Measurements from ENCODE around the gene B4GALNT3.

The B4GALNT3 gene

DNA sequence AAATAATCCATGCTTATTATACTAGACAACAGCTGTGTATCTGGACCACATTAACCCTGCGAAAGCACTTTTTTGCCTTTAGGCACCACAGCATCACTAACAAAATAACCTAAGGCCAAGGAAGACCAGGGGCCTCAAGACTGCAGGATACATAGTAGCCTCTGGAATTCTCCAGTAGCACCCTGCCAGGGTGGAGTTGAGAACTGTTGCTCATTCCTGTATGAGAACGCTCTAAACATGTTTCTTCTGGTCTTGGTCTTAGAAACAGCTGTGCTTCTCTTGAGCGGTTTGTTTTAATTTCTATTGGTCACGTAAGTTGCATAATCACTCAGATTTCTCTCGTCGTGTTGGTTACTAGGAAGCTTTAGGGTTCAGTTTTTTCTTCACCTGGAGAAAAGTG is 7.9 kb downstream of the B4GALNT3 start:
- no peak for DNase-seq (ENCODE audit: low read depth, low spot score)

DNA sequence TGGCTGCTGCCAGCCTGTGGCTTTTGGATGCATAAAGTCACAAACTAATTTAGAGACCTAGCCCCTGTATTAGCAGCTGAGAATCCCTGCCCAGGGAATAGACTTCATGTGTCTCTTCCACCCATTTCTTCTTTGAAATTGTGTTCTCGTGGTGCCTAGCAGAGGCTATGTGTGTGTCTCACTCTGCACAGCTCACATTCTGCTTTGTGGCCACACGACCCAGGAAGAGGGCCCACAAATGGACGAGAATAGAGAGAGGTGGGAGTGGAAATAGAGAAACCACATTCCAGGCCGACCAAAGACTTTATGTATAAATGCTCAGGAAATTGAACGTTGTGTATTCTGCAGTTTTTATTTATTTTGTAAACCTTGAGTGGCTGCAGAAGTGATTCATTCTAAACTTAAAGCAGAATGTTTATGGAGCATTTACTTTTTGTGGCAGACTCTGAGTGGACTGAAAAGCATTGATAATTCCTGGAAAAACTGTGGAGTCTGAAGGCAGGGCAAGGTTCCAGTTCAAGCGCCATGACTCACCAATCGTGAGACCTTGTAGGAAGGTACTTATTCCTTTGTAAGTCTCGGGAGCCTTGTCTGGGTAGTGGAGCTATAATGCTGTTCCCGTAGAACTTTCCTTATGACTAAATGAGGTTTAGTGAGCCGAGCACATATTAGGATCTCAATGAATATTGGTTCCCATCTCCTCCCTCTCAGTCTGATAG is 9.1 kb downstream of the B4GALNT3 start:
- DNase-seq (ENCODE audit: low read depth, low spot score), result no peak

DNA sequence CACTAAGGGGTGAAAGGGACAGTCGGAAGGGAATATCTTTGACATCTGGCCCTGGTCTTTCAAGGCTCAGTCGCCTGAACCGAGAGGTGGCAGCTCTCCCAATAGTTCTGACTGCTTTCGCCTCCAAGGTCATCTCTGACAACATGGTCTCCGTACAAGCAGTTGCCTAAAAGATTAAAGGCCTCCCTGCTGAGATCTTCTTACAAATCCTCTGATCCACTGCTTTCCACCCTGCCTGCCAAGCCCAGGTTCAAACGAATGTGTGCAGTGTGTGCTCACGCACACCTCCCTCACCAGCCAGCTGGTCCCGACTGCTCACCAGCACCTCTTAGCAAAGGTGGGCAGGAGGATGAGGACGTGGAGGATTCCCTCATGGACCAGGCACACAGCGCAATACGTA is 10.4 kb downstream of the B4GALNT3 start:
- DNase-seq (ENCODE audit: low read depth, low spot score), result no peak

DNA sequence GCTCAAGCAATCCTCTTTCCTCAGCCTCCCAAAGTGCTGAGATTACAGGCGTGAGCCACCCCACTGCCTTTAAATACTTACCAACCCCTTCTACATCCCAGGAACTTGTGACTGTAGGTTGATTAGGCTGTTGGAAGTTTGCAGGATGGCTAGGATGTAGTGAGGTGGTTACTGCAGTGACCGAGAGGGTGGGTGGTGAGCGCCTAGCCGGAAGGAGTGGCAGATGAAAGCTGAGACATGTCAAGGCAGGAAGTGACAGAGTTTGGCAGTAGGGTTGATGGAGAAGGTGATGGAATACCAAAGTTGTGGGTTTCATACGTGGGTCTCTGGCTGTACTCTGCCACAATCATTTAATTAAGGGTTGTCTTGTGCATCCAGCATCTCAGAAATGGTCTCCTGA is 13.5 kb downstream of the B4GALNT3 start:
- DNase-seq (ENCODE audit: low read depth, low spot score), result no peak

DNA sequence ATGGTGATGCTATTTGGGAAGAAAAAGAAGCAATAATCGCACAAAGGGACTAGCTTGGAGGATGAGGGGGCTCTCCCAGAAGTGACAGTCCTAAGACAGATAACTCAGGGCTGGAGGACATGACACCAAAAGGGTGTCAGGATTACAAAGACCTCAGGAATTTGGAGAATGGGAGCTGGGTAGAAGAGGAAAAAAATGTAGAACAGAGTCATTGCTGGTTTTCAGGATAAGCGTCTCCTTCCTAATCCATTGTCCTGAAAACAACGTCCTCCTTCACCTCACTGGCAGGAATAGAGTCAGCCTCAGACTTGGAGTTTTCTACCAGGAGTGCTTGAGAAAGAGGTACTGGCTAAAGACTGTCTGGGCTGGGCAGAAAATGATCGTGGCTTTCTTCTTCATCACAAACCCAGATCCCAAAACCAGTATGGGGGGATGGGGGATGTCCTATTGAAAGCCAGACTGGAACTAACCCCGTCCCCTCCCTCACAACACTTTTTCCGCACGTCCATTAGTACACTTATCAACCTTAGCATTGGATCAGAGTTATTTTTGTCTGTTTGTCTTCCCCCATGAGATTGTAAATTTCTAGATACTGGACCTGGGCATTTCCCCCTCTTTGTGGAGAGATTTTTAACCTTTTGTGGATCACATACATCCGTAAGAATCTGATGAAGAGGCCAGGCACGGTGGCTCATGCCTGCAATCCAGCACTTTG is 14.3 kb downstream of the B4GALNT3 start:
- no peak for DNase-seq (ENCODE audit: low read depth, low spot score)

DNA sequence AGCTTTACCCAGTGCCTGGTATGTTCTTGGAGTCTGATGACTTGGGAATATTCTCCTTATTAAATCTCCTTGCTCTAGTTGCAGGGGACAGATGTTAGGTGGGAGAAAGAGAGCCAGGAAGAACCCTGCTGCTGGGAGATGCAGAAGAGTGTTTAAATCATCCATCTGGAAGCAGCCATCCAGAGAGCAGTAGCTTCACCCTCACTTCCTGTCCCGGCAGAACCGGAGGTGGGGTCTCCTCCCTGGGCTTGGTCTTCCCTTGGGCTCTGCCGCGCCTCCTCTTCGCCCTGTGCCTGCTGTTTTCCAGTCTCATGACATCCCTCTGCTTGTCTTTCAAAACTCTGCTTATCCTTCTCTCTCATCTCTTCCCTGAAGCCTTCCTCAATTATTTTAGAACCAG is 15.5 kb downstream of the B4GALNT3 start:
- DNase-seq (ENCODE audit: low read depth, low spot score), result no peak

DNA sequence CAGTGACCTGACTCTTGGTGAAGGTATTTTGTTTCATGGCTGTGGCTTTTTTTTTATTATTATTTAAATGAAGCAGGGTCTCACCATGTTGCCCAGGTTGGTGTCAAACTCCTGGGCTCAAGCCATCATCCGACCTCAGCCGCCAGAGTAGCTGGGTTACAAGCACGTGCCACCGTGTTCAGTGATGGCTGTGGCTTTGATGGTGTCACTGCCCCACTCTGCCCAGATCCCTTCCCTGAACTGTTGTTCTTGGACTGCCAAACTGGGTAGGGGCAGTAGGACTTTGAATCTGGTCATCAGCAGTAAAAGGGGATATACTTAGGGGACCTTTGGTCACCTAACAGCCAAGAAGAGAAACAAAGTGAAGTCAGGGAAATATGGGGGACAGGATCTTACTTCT is 19.4 kb downstream of the B4GALNT3 start:
- DNase-seq (ENCODE audit: low read depth, low spot score), result no peak

DNA sequence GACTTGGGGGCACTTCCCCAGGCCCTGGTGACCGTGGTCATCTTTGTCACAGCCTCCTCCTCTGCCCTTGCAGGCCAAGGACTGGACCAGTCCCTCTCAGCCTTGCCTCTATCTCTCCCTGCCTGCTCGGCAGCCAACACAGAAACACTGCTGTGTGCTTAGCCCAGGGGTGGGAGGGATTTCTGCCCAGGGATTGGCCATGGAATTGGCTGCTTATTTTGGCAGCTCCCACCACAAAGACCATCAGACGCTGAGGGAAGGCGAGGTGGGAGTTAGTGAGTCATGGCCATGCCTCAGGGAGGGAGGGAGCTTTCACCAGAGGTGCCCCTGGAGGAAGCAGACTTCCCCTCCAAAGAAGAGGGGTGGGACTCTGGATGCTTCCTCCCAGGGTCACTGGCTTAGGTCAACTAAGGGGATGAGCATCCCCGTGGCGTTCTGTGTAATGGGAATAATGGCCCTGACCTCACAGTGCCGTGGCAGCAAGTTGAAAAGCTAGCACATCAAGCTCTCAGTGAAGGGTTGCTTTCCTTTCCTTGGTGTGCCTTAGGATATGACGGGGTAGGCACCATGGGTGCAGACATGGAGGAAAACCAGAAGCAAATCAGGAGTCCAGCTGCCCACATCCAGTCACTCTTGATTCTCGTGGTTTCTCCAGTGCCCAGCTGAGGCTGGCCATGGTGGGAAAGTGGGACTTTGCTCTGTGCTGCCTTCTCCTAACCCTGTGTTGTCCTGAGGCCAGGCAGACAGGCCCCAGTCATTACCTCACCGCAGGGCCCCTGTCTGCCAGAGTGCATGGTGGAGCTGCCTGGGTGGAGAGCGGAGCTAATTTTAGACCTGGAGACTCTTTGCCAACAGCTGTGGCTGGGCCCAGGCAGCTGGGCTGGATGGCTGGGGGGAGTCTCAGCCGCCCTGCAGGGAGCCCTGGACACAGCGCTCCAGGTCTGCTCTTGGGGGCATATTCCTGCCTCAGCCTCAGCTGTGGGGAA is 21.4 kb downstream of the B4GALNT3 start:
- peak; percentile 17 for DNase-seq (ENCODE audit: low read depth, low spot score)

DNA sequence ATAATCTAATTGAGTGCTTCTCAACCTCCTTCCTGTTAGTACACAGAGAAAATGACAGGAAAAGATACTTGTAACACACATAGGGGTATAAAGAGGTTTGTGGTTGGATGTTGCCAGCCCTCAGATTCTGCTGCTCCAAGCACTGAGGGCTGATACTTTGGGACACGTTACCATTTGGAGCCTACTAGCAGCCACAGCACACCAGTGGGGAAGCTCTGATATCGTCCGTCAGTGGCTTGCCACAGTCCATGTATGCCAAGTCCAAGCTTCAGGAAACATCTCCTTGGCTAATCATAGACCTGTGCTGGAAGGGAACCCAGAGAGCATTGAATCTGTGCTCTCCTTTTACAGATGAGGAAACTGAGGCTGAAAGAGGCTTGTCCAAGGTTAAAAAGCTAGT is 22.3 kb downstream of the B4GALNT3 start:
- DNase-seq (ENCODE audit: low read depth, low spot score), result no peak

DNA sequence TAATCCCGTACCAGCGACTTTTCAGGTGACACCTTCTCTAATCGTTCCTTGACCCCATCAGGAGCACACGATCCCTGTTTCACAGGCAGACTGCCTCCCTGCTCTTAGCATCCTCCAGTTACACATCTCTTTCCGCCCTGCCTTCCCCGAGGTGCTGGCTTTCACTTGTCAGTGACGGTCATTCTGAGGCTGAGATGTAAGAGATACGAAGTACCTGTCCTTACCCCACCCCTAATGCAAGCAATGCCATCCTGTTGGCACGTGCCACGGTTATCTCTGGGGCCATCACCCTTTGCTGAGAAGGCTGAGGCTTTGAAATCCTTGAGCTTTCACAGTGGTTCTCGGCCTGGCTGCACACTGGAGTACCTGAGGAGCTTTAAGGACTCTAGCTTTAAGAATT is 24.4 kb downstream of the B4GALNT3 start:
- DNase-seq (ENCODE audit: low read depth, low spot score), result no peak

DNA sequence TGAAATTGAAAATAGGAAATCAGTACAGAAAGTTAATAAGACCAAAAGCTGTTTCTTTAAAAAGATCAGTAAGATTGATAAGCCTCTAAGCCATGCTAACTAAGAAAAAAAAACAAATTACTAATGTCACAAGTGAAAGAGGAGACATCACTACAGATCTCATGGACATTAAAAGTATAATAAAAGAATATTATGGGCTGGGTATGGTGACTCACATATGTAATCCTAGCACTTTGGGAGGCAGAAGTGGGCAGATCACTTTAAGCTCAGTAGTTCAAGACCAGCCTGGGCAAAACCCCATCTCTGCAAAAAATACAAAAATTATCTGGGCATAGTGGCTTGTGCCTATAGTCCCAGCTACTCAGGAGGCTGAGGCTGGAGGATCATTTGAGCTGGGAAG is 30.5 kb downstream of the B4GALNT3 start:
- DNase-seq (ENCODE audit: low read depth, low spot score), result no peak

DNA sequence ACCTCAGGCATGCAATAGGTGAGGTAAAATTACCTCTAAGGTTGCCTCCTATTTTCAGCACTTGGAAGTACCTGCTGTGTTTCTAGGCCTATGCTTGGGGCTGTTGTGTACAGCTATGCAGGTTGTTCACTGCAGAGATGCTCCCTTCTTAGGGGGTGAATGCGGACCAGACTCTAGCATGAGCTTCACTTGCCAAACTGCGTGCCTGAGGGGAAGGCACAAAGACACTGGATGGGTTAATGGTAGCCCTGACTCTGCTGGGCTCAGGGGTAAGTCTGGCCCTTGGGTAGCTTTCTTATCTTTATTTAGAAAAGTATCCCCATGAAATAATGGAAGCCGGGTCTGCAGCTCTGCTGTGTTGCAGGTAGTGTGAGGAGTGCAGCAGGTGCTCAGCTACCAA is 35.7 kb downstream of the B4GALNT3 start:
- DNase-seq (ENCODE audit: low read depth, low spot score), result no peak

DNA sequence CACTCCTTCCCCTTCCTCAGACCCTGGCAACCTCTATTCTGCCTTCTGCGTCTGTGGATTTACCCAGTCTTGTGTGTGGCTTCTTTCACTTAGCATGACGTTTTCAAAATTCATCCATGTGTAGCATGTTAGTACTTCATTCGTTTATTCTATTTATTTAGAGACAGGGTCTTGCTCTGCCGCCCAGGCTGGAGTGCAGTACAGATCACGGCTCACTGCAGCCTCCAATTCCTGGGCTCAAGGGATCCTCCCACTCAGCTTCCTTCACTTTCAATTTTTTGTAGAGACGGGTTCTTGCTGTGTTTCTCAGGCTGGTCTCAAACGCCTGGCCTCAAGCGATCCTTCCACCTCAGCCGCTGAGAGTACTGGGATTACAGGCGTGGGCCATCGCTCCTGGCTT is 37.0 kb downstream of the B4GALNT3 start:
- DNase-seq (ENCODE audit: low read depth, low spot score), result no peak

DNA sequence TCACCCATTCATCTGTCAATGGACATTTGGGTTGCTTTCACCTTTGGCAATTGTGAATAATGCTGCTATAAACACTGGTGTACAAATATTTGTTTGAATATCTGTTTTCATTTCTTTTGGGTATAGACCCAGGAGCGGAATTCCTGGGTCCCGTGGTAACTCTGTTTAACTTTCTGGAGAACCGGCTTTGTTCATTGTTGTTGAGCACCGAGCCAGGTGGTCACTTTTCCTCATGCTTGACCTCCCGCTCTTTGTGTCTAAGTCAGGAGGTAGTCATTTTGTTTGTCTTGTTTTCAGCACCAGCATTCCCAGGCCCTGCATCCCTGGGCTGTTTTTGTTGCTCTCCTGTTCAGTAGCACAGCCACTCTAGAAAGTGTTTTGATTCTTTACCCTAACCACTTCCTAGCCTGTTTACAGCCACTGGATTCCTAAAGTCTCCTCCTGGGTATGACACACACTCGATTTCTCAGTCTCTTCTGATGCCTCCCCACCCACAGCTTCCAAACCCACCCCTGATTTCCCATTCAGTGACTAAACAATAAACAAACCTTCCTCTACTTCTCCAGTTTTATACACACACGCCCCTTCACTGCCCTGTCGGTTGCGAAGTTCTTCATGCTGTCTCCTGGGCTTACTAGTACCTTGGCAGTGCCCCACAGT is 37.9 kb downstream of the B4GALNT3 start:
- DNase-seq (ENCODE audit: low read depth, low spot score), result no peak

DNA sequence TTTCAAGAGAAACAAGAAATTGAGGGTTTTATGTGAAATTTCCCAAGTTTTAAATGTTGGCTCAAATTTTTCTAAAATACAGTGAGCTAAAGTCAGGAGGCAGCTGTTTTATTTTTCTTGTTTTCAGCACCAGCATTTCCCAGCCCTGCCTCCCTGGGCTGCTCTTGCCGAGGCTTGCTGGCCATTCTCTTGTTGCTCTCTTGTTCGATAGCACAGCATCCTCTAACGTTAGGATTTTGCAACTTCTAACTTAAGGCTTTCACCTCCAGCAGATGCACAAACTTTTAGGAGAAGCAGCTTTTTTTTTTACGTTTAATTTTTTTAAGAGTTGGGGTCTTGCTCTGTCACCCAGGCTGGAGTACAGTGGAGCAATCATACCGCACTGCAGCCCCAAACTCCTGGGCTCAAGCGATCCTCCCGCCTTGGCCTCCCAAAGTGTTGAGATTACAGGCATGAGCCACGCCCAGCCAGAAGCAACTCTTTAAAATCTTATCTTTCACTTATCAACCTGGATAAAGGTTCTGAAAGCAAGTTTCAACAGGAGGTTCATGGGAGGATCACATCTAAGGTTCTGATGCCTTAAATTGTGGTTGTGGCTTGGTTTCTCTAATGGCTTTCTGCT is 40.2 kb downstream of the B4GALNT3 start:
- no peak for DNase-seq (ENCODE audit: low read depth, low spot score)

DNA sequence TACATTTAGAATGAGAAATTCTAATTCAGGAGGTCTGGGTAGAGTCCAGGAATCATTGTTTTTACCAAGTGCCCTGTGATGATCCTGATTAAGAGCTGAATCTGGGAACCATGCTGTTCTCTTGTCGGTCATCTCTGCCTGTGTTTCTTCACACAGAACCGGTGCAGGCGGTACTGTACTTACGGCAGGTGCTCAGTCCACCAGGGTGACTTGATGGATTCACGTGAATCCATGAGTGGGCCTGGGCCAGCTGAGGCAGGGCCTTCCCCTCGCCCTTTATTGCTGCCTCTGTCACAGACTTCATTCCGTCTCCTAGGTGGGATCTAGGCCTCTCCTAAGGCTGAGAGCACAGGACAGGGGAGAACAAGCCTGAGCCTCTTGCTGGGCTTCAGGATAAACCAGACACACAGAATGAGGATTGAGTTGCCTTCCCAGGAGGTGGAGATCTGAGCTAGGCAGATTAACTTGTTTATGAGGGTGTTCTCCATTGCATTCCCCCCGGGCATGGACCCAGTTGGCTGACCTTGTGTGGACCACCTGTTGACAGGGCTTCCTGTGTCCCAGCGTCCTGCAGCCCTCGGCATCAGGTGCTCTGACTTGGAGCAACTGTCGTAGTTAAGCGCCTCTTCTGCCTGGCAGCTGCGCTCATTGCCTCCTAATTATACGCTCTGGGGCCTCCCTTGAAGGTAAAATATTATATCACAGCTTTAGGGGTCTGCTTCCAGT is 42.1 kb downstream of the B4GALNT3 start:
- DNase-seq (ENCODE audit: low read depth, low spot score), result no peak

DNA sequence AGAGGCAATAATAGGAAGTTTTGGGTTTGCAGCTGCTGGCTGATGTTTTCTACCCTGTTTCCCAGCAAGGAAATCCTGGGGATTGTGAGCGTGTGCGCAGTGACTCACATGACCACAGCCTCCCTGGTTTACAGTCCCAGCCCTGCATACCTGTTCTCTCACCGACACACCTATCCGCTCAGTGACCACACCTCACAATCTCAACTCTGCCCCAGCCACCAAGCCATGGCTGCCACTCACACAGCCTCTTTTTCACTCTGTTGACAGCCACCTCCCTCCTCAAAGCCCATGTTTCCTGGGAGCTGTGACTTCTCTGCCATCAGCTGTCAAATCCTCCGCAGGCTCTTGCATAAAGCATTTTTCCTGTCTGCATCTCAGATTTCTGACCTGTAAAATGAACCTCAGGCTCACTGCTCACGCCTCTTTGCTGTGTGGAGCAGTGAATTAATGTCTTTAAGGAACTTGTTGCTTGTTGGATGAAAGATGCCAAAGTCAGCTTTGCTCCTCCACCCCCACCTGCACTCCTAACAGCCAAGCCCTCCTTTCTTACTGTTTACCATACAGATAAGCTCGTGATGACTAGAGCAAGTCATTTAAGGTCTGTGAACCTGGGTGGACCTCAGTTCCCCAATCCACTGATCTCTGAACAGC is 43.5 kb downstream of the B4GALNT3 start:
- DNase-seq (ENCODE audit: low read depth, low spot score), result no peak

DNA sequence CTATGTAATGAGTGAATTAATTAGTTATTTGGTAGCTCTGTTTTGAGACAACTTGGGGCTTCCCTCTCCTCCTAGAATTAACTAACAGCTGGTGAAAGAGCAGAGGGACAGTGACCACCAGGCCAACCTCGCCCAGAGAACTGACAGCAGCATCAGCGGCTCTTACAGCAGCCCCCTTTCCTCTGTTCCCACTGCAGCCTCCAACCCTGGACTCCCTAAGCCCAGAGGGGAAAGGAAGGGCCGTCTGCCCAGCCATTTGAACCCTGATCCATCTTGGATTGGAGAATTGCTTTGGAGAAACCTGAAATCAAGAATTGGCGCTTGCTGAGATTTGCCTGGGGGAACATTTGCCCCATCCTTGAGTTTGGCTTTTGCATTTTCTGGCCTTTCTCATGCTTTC is 45.5 kb downstream of the B4GALNT3 start:
- no peak for DNase-seq (ENCODE audit: low read depth, low spot score)

DNA sequence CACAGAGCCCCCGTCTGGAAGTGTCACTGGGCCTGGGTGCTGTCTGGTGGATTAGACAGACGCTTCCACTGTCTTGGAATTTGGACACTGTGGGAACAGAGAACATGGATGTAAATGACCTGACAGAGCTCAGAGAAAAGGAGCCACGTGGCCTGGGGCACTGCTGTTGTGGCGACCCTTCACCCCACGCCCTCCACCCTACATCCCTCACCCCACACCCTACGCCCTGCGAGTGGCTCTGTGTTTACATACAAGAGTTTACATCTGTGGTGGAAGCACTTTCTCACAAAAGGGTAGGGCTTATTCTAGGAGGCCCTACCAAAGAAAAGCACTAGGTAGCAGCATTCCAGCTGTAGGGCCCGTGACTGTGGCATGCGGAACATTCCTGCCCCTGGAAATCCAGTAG is 47.7 kb downstream of the B4GALNT3 start:
- no peak for DNase-seq (ENCODE audit: low read depth, low spot score)

DNA sequence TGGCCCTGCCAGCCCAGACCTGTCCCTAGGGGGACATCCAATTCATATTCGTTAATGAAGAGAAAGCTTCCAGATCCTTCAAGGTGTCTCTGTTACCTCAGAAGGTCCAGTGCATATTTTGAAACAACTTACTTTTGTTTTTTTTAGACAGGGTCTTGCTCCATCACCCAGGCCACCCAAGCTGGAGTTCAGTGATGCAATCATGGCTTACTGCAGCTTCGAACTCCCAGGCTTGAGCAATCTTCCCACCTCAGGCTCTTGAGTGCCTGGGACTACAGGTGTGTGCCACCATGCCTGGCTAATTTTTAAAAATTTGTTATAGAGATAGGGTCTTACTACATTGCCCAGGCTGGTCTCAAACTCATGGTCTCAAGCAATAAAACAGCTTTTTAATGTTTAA is 48.4 kb downstream of the B4GALNT3 start:
- DNase-seq (ENCODE audit: low read depth, low spot score), result no peak

Data from brain pericyte (primary cell).